Activated naive CD4-positive, alpha-beta T cell treated with anti-CD3 and anti-CD28 coated beads, Interleukin-2, amount 50 U/mL, for 16 hours (primary cell): ENCODE results near the gene SOAT1.
"Not testable (repeated sequence)": the region's sequence is repeated elsewhere in the genome, so short reads cannot be mapped to it uniquely, and the experiment has no call there.

ENCODE experiments used
- DNase-seq: peaks from one replicate; pipeline ENCODE4 v3.0.0-alpha.2; 2020

Gene SOAT1

DNA sequence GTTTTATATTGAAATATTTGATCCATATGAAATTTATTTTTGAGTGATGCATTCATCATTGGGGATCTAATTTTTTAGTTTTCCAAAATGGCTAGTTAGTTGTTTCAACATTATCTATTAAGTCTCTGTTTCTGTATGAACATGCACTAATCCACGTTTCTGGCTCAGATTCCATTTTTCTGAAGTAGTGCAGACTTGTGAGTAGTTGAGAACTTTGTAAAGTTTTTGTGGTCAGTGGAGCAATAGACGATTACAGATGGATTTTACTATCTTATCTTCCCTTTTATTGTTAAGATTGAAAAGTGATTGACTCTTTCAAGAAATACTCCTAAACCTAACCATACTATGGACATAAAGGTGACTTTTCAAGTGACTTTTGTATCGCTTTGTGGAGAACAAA, 16.7 kb downstream of the SOAT1 start:
- no peak for DNase-seq

DNA sequence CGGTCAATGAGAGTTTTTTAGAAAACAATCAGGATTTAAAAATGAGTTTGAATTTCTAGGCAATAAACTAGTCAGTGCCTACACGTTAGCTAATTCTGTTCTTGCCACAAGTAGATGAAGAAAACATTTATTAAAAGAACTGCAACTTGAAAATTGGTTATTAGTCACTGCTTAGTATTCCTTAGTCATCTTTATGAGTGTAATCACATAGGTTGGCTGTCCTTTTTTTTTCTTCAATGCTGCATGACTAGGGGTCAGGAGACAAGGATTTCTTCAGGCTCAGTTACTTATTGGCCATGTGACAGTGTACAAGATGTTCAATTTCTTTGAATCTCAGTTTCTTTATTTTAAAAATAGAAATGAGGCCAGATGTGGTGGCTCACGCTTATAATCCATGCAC, 17.1 kb downstream of the SOAT1 start:
- no peak for DNase-seq

DNA sequence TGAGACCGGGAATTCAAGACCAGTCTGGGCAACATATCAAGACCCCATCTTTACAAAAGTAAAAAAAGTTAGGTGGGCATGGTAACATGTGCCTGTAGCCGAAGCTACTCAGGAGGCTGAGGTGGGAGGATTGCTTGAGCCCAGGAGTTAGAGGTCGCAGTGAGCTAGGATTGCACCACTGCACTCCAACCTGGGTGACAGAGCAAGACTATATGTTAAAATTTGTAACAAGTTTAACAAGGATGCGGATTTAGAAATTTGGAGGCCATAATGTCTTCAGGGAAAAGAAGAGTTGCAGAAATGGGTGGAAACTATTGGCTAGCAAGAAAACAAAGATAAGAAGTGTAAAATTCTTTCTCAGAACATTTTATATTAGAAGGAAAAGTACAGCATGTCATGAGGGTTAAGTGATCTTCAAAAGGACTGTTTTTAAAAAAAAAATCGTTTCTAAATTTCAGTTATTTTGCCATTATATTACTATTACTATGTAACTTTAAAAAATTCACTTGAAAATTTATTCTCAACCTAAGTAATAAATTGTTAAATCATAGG, 17.6 kb downstream of the SOAT1 start:
- DNase-seq, result no peak

DNA sequence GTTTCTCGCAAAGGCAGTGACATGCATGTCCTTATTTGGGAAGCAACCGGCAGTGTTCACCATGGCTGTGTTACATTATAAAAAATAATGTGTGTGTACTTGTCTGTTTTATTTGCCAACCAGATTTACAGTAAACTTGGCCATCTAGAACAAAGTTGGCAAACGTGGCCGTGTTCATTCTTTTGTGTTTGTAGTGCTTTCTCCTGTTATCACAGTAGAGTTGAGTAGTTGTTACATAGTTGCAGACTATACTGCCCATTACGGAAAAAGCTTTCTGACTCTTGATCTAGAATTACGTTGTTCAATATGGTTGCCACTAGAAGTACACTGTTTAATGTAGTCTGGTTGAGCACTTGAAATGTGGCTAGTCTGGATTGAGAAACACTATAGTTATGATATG, 19.4 kb downstream of the SOAT1 start:
- DNase-seq, result no peak

DNA sequence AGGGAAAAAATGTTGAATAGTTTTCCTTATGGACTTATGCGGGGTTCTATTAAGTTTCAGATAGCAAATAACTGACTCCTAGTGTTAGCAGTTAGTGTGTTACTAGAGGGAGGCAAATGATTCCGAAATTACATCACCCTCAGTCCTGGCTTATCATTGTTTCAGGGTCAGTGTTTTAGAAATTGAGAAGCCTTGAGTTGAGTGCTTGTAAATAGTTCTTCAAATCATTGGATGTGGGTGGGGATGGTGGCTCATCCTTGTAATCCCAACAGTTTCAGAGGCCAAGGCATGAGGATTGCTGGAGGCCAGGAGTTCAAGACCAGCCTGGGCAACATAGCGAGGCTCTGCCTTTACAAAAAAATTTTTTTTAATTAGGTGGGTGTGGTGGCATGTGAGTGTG, 21.3 kb downstream of the SOAT1 start:
- no peak for DNase-seq

DNA sequence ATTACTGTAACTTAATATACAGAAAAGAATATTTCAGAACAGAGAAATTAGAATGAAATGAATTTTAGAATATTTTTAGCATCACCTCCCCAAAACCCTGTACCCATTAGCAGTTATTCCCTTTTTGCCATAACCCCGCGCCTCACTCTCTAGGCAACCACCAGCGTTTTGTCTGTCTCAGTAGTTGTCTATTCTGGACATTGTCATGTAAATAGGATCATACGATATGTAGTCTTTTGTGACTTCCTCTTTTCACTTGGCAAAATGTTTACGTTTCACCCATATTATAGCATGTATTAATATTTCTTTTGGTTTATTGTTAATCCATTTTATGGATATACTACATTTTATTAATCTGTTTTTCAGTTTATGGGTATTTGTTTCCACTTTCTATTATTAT, 24.9 kb downstream of the SOAT1 start:
- no peak for DNase-seq

DNA sequence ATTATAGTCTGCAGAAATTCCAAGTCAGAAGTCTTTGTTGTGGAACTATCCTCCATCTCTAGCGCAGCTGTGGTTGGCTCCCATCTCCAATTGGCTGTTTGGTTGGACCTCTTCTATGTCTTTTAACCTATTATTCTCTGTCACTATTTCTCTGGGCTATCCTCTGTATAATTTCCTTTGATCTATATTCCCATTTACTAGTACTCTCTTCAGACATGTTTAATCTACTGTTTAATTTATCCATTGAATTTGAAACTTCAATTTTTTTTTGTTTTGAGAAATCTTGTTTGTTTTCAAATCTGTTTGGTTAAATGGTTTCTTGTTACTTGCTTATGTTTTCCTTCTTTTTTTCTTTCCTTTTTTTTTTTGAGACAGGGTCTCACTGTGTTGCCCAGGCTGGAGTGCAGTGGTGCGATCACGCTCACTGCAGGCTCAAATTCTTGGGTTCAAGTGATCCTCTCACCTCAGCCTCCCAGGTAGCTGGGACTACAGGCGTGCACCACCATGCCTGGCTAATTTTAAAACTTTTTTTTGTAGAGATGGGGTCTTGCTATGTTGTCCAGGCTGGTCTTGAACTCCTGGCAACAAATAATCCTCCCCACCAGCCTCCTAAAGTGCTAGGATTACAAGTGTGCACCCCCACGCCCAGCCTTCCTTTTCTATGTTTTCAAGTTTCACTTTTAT, 28.1 kb downstream of the SOAT1 start:
- no peak for DNase-seq

DNA sequence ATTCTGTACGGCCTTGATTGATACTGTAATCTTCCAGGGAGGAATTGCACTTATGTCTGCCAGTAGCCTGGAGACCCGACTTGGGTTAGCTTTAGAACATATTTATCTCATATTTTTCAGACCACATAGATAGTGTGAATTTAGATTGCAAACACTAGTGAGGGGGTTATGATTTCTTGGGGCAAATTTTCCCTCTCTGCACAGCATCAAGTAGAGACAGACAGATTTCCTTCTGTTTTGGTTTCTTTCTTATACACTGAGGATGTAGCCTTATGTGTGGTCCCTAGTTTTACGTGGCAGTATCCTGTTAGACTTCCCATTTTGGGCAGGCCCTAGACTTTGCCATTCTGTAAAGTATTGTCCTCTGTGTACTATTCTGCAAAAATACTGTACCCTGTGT, 29.0 kb downstream of the SOAT1 start:
- no peak for DNase-seq

DNA sequence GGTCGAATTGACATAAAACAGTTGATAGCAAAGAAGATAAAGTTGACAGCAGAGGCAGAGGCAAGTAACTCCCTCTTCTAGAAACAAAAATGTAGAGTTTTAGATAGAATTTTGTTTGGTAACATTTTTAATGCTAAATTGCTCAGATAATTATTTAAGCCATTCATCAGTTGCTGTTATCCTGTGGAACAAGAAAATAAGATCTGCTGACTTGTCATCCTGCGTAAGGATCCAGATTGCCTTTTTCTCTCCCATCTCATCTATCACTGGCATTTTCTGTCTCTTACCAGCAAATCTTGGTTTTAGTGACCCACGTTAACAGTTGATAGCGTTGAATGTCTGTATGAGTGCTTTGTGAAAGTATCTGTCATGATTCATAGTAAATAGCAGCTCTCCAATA, 29.8 kb downstream of the SOAT1 start:
- DNase-seq, result no peak

DNA sequence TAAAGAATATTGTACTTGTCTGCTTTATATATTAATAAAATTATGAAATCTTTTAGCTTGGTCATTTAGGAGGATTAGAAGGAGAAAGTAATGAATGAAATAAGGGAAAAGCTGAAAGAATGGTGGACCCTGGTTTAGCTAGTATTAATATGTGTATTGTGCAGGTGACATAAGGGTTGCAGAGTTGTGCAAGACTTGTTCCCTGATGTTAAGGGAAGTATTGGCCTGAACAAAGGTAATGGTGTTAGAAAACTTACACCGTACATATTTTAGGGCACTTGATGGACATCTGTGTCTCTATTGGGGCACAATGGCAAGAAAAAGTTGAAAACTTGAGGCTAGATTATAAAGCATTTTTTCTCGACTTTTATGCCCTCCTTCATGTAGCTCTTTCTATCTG, 32.2 kb downstream of the SOAT1 start:
- no peak for DNase-seq

DNA sequence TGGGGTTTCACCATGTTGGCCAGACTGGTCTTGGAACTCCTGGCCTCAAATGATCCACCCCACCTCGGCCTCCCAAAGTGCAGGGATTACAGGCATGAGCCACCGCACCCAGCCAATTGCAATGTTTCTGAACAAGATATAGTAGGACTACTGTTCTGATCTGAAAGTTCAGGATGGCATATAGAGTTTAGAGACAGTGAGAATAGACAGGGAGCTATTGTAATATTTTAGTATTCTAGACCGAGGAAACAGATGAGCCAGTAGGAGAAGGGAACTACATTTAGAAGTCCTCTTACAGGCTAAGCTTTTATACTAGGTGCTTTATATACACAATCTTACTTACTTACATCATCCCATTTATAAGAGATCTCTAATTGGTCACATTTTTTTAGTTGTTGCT, 33.1 kb downstream of the SOAT1 start:
- DNase-seq, result no peak

DNA sequence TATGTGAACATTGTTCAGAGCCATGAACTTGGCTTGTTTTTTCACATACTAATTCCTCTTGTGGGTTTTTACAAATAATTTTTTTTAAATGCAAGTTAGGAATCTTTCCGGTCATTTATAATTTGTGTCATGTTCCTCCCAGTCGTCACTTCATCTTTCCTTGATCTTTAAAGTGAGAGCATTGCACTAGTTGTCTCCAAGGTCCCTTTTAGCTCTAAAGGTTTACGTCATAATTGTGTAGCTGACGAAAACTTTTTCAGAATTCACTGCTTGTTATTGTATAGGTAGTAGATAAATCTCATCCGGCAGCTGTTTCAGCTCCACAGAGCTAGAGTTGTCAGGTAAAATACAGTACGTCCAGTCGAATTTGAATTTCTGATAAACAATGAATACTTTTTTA, 33.6 kb downstream of the SOAT1 start:
- no peak for DNase-seq

DNA sequence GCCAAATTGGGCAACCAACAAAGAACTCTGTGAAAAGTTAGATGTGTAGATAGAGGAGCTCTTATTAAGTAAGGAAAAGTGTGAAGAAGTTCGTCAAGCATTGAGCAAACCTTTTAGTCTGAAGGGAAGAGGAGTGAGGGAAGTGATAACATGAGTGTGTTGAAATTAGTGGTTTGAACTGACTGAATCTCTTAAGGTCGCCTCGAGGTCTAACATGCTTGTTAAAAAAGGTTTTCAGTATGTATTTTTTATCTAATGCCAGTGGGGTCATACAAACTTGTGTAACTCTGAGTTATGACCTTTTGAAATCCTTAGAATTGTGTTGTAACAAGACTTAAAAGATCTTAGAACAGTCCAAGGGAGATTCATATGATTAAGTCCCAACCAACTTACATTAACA, 34.1 kb downstream of the SOAT1 start:
- no peak for DNase-seq

DNA sequence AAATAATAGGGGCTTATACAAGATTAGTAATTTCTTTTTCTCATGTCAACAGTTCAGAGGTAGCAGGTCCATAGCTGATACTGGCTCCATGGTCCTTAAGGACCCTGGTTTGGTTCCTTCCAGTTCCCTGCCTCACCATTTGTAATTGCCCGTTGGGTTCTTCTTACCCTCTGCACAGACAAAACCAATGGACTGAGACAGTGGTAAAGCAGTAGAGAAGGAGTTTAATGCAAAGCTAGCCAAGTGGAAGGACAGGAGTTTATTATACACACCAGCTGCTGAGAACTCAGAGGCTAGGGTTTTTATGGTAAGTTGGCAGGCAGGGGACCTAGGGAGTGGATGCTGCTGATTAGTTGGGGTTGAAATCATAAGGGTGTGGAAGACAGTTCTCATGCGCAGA, 36.3 kb downstream of the SOAT1 start:
- no peak for DNase-seq

DNA sequence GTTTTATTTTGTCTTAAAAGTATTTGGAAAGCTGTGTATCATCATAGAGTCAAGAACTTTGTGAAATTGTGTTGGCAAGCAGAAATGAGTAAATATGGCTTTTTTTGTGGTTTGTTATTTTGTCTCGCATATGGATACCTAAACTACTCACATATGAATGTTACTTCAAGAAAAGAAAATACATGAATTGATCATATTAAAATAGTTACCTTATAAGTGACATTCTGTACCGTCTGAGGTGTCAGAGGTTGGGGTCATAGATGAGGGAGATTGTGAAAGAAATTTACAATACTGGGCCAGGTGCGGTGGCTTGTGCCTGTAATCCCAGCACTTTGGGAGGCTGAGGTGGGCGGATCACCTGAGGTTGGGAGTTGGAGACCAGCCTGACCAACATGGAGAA, 40.8 kb downstream of the SOAT1 start:
- DNase-seq, result no peak

DNA sequence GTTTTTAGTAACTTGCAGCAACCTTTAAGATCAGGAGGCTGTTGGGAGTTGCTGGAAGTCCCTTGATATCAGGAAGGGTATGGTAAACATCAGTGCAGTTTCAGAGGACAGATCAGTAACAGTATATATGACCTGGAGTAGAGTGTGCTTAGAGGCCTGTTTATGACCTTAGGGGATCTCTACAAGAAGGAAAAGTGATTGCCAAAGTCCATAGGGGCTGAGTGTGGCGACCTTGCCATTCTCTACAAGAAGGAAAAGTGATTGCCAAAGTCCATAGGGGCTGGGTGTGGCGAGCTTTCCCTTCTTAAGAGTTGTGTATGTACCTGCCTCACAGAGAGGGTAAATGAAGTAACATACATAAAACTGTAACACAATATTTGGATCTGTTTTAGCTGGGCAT, 43.7 kb downstream of the SOAT1 start:
- DNase-seq, result no peak

DNA sequence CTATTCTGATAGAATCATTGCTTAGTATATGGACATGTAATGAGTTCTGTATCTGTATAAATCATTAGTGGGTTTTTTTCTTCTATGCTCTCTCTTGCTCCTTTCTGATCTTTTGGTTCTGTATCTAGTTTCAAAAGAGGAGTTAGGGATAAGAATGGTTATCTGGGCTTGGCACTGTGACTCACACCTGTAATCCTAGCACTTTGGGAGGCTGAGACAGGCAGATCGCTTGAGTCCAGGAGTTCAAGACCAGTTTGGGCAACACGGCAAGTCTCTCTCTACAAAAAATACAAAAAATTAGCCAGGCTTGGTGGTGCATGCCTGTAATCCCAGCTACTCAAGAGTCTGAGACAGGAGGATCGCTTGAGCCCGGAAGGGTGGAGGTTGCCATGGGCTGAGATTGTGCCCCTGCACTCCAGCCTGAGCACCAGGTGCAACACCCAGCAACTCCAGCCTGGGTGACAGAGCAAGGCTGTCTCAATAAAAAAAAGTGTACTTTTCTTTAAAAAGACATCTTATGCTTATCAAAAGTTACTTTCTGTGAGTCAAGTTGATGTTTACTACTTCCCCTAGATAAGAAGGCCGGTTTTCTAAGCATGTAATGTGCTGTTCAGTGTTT, 44.5 kb downstream of the SOAT1 start:
- no peak for DNase-seq

DNA sequence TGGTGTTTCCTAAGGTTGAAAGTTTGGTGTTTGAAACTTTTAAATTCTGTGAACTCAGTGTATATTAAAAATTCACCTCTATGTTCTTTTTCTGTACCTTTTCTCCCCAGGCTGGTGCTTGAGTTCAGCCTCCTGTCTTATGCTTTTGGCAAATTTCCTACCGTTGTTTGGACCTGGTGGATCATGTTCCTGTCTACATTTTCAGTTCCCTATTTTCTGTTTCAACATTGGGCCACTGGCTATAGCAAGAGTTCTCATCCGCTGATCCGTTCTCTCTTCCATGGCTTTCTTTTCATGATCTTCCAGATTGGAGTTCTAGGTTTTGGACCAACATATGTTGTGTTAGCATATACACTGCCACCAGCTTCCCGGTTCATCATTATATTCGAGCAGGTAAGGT, 47.3 kb downstream of the SOAT1 start:
- DNase-seq, result no peak

DNA sequence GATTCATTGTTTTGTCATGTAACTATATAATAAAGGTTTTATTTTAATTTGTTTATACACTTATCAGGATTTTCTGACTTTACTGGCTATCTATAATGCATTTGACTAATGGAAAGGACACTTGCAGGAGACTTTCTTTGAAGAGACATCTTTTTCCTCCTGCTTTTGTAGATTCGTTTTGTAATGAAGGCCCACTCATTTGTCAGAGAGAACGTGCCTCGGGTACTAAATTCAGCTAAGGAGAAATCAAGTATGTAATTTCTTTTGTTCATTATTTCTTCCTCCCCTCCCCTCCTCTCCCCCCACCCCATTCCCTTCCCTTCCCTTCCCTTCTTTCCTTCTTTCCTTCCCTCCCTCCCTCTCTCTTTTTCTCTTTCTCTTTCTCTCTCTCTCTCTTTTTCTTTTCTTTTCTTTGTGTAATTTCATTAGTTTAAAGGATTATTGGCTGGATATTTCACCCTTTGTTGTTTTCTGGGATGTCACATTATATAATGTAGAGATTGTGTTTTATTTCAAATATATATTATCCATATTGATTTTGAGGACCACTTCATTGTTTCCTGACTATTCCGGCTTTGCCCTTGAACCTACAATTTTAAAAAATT, 48.4 kb downstream of the SOAT1 start:
- DNase-seq, result no peak

DNA sequence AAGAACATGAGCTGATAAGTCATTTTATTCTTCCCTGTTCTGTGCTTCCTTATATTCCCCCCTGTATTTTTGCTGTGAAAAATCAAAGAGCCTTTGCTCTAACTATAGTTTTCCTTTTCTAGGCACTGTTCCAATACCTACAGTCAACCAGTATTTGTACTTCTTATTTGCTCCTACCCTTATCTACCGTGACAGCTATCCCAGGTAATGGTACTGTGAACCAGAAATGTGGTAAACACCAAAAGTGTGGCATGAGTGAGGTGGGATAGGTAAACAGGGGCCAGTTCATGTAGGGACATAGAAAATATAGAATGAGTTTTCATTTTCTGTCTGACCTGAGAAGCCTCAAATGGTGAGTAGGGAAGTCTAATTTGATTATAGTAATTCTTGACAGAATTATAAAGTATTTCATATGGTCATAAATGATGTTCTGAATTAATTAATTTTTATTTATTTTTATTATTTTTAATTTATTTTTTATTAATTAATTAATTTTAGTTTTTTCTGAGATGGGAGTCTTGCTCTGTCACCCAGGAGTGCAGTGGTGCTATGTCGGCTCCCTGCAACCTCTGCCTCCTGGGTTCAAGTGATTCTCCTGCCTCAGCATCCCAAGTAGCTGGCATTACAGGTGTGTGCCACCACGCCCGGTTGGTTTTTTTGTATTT, 49.3 kb downstream of the SOAT1 start:
- DNase-seq, result no peak

DNA sequence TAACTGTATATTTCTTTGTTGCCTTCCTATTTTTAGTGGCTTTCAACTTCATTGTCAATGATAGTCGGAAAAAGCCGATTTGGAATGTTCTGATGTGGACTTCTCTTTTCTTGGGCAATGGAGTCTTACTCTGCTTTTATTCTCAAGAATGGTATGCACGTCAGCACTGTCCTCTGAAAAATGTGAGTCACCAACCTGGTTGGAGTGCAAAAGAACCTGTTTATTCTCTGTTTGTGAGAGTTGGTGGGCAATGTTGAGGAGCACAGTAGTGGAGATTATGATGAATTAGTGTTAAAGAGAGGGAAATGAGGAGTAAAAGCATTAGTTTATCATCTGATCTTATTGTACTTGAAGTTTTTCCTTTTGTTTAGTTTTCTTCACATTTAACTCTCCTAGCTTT, 57.7 kb downstream of the SOAT1 start:
- no peak for DNase-seq

DNA sequence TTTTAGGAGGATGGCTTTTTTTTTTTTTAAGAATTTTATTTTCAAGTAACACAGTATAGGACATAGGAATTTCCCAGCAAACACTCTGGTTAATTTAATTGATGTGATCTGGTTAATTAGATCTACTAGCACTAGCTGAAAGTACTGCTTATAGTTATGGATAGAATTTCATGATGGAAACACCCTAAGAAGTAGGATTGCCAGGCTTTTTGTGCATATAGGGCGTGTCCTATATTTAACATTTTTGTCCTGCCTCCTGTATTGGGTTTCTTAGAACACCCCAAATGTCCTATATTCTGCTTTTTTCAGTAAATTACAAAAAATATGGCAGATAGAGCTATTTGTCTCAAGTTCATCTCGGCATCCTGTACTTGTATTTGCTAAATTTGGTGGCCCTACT, 58.6 kb downstream of the SOAT1 start:
- no peak for DNase-seq

DNA sequence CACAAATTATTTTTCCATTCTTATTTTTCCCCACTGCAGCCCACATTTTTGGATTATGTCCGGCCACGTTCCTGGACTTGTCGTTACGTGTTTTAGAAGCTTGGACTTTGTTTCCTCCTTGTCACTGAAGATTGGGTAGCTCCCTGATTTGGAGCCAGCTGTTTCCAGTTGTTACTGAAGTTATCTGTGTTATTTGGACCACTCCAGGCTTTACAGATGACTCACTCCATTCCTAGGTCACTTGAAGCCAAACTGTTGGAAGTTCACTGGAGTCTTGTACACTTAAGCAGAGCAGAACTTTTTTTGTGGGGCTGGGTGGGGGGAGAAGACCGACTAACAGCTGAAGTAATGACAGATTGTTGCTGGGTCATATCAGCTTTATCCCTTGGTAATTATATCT, 59.9 kb downstream of the SOAT1 start:
- no peak for DNase-seq

DNA sequence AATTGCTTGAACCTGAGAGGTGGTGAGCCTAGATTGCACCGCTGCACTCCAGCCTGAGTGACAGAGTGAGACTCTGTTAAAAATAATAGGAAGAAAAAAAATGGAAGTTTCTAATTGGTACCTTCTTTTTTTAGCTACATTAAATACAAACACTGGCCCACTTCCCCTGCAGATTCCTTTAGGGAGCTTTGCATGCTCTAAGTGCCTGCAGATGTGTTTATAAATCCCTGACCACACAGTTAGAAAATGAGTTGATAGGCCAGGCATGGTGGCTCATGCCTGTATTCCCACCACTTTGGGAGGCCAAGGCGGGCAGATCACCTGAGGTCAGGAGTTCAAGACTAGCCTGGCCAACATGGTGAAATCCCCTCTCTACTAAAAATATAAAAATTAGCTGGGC, 68.0 kb downstream of the SOAT1 start:
- not testable (repeated sequence) for DNase-seq
